Neural progenitor cell (in vitro differentiated cells): ENCODE results near the gene PIGK.

ENCODE experiments used
- EZH2 ChIP-seq: fragments of 200-600 bp; sonication (generic); IDR thresholded peaks from 2 replicates; pipeline ENCODE4 v1.6.1; 2017; ENCODE audit warnings: antibody characterized with exemption, mild to moderate bottlenecking, moderate library complexity
- TF ChIP-seq, protein P1 (sequence below): fragments of 200-600 bp; sonication (generic); IDR thresholded peaks from 2 replicates; pipeline ENCODE4 v1.5.1; 2017; ENCODE audit warnings: antibody characterized with exemption, mild to moderate bottlenecking

GRCh38 chr1:77085109-77085508 lies 134.1 kb downstream of the PIGK start:
- TF ChIP-seq, protein P1, sequence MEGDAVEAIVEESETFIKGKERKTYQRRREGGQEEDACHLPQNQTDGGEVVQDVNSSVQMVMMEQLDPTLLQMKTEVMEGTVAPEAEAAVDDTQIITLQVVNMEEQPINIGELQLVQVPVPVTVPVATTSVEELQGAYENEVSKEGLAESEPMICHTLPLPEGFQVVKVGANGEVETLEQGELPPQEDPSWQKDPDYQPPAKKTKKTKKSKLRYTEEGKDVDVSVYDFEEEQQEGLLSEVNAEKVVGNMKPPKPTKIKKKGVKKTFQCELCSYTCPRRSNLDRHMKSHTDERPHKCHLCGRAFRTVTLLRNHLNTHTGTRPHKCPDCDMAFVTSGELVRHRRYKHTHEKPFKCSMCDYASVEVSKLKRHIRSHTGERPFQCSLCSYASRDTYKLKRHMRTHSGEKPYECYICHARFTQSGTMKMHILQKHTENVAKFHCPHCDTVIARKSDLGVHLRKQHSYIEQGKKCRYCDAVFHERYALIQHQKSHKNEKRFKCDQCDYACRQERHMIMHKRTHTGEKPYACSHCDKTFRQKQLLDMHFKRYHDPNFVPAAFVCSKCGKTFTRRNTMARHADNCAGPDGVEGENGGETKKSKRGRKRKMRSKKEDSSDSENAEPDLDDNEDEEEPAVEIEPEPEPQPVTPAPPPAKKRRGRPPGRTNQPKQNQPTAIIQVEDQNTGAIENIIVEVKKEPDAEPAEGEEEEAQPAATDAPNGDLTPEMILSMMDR: no peak
- TF ChIP-seq EZH2: no peak
